Neural progenitor cell (in vitro differentiated cells): Measurements from ENCODE around the gene BGN.

Source experiments
- CTCF ChIP-seq: fragments of 200-600 bp; sonication (generic); IDR thresholded peaks from 2 replicates; pipeline ENCODE4 v1.5.1; 2017; ENCODE audit warnings: antibody characterized with exemption, mild to moderate bottlenecking
- EZH2 ChIP-seq: fragments of 200-600 bp; sonication (generic); IDR thresholded peaks from 2 replicates; pipeline ENCODE4 v1.6.1; 2017; ENCODE audit warnings: antibody characterized with exemption, mild to moderate bottlenecking, moderate library complexity

GRCh38 chrX:153498453-153498852 is 3.7 kb downstream of the BGN start:
- TF ChIP-seq CTCF (no peak), EZH2 (no peak)
